Frontal cortex (tissue), 4 donors: Measurements from ENCODE around the gene CACNA1A. TPM values are rescaled to one million over a fixed set of nuclear protein-coding genes. Genes with fewer than 3 reads are reported as not detected.
"Not testable (repeated sequence)": the region's sequence is repeated elsewhere in the genome, so short reads cannot be mapped to it uniquely, and the experiment has no call there.

Experiments
- DNase-seq, 2 donors: peaks; one replicate each; pipeline ENCODE4 v3.0.0; 2012; ENCODE audit warnings: low spot score in 2 of 2
- FAIRE-seq: peaks from 2 replicates; lab custom pipeline; 2012; peaks lifted over from hg19 to GRCh38; lab: Jason Lieb, UNC
- total RNA-seq: library from RNA; depleted of rRNA; stranded (reverse); fragments of >200 nt; gene quantifications from one replicate; pipeline ENCODE4 v1.2.3, GENCODE V29; 2014
- donor health status: control.
- donor health status: control.
- donor health status: control.

The CACNA1A gene
- total RNA-seq, result 39.5 TPM

DNA sequence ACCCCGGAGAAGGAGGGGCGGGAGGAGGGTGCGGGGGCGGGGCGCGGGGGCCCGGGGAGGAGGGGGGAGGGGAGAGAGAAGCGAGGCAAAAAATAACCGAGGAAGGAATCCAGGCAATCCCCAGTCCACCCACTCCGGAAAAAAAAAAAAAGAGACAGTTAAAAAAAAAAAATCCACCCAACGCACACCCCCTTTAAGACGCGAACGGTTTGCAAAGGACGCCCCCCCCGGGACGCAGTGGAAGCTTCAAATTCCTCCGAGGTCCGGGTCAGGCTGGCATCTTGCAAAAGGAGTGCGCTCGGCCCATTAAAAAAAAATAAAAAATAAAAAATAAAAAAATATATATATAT lies at the start of gene CACNA1A:
Gene CACNA1A (minus strand): TSS at position 9 of the 350 bp plus-strand sequence. CDS start 255 bp downstream, outside the sequence.
- FAIRE-seq (no peak), DNase-seq (peak in 1 of 2 donors; percentile 59)

DNA sequence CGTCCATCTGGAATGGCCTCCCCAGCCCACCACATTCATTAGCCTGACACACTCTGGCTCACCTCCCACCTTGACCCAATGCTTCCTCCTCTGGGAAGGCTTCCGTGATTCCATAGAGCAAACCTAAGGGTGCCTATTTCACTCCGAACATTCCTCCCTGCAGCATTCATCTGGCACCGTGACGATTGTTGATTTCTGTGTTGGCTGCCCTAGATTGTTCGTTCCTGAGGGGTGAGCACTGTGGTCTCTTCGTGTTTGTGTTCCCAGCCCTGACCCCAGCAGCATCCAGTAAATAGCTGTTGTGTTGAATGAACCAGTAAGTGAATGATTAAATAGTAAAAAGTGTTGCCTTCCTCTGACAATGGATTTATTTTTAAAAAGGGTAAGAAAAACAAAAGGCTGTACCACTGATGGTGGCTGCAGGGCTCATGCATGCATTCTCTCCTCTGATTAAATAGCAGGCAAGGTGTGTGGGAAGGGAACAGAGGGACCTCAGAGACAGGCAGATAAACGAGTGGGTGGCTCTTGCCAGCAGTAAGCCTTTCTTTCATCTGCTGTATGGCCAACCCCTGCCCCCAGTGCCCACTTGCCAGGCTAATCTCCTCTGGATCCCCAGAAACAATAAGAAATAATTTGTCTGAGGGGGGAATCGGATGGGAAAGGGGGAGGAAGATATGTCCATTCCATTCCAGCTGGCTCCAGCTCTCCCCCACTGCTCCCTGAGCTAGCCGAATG lies 48.4 kb upstream of the CACNA1A start:
- FAIRE-seq, result no peak
- DNase-seq, result no peak

DNA sequence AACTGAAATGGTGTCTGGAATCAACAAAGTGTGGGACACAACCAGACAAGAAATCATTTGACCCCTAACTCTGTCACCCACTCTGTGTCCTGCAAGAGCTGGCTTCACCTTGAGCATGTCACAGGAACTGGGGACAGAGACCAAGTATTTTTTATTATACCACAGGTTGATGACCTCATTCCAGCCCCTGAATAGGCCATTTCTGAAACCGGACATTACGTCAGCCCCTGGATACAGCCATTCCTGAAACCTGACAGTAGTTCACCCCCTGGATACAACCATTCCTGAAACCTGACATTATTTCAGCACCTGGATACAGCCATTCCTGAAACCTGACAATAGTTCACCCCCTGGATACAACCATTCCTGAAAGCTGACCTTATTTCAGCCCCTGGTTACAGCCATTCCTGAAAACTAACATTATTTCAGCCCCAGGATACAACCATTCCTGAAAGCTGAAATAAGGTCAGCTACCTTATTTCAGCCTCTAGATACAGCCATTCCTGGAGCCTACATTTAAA lies 47.7 kb upstream of the CACNA1A start:
- DNase-seq (no peak), FAIRE-seq (no peak)

DNA sequence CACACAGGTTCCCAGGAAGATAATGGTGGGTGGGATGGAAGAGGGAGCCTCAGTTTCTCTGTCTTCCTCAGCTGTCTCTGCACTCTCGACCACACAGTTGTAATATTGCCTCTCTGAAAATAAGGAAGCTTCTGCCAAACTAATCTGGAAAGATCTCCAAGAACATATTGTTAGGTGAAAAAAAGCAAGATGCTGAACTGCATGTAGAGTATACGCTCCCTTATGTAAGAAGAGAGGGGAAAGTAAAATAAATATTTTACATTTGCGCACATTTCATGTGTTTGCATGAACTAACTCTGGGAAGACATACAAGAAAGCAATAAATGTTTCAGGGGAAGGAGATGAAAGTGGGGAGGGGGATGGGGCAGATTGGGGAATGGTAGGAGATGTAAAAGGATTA lies 41.9 kb upstream of the CACNA1A start:
- DNase-seq (no peak), FAIRE-seq (no peak)

DNA sequence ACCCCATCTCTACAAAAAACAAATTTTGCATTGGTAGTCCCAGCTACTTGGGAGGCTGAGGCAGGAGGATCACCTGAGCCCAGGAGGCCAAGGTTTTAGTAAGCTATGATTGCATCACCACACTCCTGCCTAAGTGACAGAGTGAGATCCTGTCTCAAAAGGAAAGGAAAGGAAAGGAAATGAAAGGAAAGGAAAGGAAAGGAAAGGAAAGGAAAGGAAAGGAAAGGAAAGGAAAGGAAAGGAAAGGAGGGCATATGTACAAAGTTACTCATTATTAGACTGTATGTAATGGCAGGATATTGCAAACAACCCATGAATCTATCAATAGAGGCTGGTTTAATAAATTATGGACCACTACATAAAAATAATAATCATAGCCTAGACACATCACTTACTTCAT lies 40.8 kb upstream of the CACNA1A start:
- DNase-seq (no peak), FAIRE-seq (no peak)

DNA sequence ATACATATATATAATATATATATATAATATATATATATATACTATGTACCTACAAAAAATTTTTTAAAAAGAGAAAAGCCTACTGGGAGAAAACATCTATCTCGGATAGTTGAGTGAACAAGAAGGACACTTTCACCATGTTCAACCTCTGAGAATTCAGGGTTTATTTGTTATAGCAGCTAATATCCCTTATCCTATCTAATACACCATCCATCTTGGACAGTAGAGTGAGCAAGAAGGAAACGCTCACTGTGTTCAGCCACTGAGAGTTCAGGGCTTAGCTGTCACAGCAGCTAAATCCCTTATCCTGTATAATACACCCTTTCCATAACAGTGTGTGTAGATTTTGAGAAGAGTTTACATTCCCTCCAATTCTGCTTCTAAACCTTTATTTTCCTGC lies 38.1 kb upstream of the CACNA1A start:
- DNase-seq (no peak), FAIRE-seq (no peak)

DNA sequence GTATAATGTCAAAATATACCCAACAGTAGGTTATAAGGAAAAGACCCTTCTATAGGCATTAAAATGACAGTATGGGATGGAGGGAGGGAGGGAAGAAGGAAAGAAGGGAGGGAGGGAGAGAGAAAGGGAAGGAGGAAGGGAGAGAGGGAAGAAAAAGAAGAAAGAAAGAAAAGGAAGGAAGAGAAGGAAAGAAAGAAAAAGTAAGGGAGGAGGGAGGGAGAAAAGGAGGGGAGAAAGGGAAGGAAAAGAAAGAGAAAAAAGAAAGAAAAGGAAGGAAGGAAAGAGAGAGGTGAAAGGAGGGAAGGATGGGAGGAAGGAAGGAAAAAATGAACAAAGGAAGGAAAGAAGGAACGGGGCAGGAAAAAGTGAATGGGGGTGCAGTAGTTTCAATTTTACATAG lies 35.3 kb upstream of the CACNA1A start:
- DNase-seq, result no peak
- FAIRE-seq, result no peak

DNA sequence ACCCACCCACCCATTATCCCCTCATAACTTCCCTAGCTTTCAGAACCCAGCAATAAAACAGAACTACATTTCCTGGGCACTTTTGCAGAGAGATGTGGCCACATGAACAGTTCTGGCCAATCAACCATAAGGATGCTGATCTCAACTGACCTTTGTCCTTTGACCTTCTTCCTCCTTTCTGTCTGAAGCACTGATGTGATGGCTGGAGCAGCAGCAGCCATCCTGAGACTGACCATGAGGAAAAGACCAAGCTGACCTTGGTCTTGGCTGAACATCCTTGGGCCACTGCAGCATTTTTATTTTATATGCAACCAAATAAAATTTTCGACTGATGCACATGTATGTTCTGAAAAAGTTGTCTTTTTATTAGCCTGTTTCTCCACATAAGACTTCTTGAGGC lies 33.1 kb upstream of the CACNA1A start:
- DNase-seq (no peak), FAIRE-seq (no peak)

DNA sequence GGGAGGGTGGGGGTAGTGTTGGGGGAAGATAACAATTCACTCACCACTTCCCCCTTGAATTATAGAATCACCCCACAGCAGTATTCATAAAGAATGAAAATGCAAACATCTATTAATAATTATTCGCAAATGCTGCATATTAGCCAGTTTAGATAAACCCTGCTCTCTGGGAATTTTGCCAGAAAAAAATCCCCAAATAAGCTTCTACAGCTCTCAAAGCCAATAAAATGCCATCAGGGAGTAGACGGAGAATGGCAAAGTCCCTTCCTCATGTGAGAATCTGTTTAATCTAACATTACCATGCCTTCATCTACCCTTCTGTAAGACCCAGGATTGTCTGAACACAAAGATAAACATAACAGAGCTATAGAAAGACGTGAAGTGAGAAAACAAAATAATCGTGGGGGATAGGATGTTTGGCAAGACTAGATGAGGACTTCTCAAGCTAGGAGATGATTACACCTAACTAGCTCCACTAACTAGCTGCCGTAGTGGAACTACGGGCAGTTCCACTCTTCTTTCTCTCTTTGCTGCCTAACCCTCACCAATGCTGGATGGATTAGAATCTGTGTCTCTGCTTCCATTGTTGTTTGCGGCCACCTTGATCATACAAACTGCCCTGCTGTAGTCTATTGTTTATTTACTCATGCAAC lies 32.4 kb upstream of the CACNA1A start:
- DNase-seq, result no peak
- FAIRE-seq, result no peak

DNA sequence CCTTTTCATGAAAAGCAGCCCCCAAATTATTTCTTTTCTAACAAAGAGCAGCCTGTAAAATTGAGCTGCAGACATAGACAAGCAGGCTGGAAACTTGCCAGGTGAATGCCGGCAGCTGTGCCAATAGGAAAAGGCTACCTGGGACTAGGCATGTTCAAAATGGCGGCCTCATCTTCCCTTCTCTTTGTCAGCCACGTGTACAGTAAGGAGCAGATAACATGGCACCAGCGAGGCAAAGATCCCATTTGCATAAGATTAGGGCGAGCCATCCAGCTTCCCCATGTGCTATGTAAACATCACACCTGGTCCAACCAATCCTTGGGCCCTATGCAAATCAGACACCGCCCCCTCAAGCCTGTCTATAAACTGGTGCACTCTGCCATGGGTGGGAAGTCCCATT lies 31.2 kb upstream of the CACNA1A start:
- FAIRE-seq, result no peak
- DNase-seq, result no peak

DNA sequence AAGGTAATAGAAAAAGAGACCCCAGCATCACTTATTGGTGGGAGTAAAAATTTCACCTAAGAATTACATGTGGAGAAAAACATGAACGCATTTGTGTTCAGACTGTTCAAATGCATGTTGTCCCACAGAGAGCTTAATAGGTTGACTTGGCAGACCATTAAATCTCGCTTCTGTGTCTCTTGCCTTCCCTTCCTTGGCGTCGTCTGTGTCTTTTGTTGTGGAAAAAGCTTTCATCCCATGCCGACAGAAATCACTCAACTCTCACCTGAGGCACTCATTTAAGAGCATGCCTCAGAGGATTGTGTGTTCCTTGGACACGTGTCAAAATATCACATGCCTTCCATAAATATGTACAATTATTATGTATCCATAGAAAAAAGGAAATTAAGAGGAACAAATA lies 24.4 kb upstream of the CACNA1A start:
- FAIRE-seq, result no peak

DNA sequence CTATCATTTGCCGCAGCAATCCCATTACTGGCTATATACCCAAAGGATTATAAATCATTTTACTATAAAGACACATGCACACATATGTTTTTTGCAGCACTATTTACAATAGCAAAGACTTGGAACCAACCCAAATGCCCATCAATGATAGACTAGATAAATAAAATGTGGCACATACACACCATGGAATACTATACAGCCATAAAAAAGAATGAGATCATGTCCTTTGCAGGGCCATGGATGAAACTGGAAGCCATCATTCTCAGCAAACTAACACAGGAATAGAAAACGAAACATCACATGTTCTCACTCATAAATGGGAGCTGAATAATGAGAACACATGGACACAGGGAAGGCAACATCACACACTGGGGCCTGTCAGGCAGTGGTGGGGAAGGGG lies 23.4 kb upstream of the CACNA1A start:
- not testable (repeated sequence) for DNase-seq, FAIRE-seq

More for the DNA sequence above, 24.4 kb upstream of the CACNA1A start:
- DNase-seq, result no peak

DNA sequence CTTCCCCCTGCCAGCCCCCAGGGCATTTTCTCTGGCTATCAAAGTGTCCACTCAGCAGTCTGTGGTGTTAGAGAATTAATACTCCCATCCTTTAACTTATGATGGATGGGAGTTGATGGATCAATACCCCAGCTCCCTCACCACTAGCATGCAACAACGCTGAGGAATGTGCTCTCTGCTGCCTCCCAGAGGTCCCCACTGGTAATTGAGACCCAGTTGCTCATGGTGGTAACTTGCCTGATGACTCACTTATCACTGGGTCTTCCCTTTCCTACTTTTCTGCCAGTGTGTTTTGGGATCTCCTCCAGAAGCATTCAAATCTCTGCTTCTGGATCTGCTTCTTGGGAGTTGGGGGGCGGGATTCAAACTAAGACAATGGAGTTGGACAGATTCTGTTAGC lies 20.3 kb upstream of the CACNA1A start:
- DNase-seq, result no peak
- no peak for FAIRE-seq

DNA sequence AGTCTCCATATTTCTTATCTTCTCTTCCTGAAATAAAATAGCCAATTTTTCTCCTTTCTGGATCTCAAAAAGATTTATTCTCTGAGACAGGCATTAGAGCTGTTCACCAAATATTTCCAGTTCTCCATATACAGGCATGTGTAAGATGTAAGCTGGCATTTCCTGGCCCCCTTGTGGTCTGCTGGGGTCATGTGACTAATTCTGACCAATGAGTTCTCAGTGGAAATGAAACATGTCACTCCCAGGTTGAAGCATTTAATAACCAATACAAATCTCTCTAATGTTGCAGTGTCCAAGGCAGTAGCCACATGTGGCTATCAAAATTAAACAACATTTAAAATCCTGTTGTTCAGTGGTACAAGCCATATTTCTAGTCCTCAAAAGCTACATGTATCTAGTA lies 14.8 kb upstream of the CACNA1A start:
- DNase-seq, result no peak
- no peak for FAIRE-seq

DNA sequence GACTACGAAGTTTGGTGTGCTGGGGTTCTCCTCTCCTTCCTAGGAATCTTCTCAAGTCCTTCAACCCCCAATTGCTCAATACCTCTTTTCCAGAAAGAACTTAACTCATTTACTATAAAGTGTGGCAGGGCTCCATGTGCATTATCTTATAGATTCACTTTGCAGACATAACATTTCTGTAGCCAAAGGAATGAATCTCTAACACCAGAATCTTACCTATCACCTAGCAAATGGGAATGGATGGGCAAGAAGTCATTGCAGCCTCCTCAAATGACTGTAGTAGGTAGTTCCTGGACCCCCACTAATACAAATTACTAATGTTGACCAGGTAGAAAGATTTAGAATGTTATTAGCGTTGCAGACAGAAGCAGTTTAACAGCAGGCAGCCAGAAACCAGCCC lies 5.7 kb upstream of the CACNA1A start:
- FAIRE-seq (no peak), DNase-seq (no peak)

DNA sequence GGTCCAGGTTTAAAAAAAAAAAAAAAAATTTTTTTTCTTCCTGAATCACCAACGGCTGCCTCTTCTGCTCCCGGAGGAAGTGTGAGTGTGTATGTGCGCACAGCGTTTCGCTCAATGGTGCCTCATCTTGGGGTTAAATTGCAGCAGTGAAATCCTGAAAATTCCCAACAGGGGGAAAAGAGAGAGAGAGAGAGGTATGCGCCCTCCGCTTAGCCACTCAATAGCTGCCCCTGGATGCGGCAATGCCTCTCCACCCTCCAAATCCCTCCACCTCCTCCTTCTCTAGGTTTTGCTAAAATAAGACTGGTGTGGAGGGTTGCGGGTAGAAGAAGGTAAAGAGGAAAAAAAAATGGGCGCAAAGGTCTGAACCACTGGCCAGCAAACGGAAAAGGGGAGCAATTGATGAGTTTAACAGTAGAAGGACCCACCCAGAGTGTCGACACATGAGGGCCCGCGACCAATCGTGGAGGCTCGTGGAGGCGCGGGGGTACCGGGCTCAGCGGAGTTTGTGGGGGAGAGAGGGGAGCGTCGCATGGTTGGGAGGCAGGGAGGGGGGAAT lies 853 bp upstream of the CACNA1A start:
- peak in 1 of 2 donors; percentile 29 for DNase-seq
- no peak for FAIRE-seq

DNA sequence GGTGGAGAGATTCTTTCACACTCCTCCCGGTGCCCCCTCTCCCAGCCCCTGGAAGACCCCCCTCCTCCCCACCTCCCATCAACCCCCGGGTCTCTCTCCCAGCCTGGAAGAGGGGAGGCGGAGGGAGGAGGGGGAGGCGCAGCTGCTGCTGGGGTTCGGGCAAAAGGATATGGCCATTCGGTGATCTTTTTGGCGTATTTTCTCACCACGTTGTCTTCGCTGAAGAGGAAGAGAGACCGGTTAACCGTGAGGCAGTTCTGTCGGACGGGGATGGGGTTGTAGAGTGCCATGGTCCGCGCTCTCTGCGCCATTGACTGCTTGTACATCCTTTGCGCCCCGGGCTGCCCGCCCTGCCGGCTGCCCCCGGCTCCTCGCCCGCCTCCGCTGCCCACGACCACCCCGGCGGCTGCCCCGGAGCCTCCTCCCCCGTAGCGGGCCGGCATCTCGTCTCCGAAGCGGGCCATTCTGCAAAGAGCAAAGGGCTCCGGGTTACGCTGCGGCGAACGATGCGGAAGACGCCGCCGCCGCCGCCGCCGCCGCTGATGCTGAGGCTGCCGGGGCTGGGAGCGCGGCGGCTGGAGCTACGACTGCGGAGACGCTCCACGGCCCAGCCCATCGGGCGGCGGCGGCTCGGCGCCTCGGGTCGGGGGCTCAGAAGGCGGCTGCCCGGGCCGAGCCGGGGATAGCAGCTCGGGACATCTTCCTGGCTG lies 363 bp downstream of the CACNA1A start:
- DNase-seq, result peak in 1 of 2 donors; percentile 49
- FAIRE-seq, result no peak

DNA sequence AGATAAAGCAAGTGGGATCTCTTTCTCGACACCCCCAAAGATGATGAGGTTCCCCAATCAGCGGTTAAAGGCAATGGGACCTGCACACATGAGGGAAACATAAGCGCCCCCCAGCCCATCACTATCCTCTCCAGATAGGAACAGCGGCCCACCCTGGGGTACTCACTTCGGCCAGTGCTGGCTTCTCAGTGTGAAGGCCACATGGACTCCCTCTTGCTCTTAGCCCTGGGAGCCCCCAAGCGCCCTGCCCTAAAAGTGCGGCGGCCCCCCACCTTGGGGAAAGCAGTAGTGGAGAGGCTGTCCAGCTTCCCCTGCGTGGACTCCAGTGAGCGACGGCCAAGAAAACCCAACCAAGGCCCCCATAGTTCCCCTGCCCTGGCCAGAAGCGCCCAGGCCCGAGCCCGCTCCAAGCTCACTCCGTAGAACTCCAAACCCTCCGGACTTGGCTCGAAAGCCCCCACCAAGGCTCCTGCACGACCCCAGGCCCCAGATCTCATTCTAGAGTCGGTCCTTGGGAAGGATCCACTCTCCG lies 1.0 kb downstream of the CACNA1A start:
- DNase-seq (no peak), FAIRE-seq (no peak)

DNA sequence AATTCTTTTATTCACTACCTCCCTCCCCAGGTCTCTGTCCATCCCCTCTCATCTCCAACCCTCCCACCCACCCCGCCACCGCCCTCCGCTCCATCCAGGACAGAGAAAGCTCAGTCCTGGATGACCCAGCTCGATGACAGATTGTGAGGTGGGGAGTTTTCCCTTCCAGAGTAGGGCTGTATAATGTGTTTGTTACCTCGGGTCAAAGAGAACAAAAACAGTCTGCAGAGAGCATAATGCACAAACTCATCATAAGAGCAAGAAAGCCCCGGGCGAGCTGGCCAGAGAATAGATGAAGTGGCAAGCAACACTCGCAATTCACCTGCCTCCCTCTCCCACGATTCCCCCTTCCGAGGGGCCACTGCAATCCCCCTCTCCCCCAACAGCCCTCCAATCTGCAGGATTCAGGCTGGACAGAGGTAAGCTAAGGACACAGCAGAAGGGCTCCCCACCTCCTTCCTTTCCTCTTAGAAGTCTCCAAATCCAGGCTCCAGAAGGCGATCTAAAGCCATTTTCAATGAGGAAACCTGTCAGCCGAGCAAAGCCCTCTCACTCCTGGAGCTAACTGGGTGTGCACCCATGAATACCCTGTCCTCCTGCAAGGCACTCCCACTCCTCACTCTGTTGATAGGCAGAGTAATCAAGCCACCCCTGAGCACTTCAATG lies 2.6 kb downstream of the CACNA1A start:
- DNase-seq (no peak), FAIRE-seq (no peak)

DNA sequence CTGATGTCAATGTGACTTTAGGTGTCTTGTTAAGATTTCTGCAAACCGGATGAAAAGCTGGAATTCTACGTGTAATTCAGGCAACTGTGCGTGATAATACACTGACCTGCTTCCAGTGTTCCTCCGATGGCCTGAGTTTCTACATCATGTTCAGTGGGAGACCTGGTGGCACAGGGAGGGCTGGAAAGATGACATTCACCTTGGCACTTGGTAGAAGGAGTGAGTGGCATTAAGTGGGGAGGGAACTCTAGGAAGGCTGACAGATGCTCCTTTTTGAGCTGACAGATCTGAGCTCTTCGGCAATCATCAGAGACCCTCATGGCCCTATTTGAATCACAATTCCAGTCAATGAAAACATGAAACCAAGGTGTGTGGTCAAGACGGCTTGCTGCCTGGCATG lies 4.0 kb downstream of the CACNA1A start:
- FAIRE-seq (no peak), DNase-seq (no peak)
